Neutrophil (primary cell): ENCODE measurements around the gene PLXND1.

Source experiments
- H3K27ac ChIP-seq: fragments of 200-600 bp; sonication (generic); 2 replicates; pipeline ENCODE4 v1.5.1; 2016; ENCODE audit warnings: mild to moderate bottlenecking, moderate library complexity
- H3K27me3 ChIP-seq: fragments of 200-600 bp; sonication (generic); 2 replicates; pipeline ENCODE4 v1.6.0; 2016; ENCODE audit warnings: mild to moderate bottlenecking
- H3K36me3 ChIP-seq: fragments of 200-600 bp; sonication (generic); 2 replicates; pipeline ENCODE4 v1.5.1; 2017
- H3K4me1 ChIP-seq, 2 experiments: fragments of 200-600 bp in 1 of 2; sonication (generic) in 1 of 2; 1 replicate in 1 of 2; 2 replicates in 1 of 2; pipeline versions ENCODE4 v1.5.1 to v1.6.1; 2013 to 2016; ENCODE audit warnings: low read depth in 1 of 2, low read length in 1 of 2, mild to moderate bottlenecking in 1 of 2, moderate library complexity in 1 of 2; ENCODE audit not compliant: control insufficient read depth in 1 of 2, insufficient read depth in 1 of 2
- H3K4me3 ChIP-seq, 2 experiments: fragments of 200-600 bp in 1 of 2; sonication (generic) in 1 of 2; 1 replicate in 1 of 2; 2 replicates in 1 of 2; pipeline ENCODE4 v1.5.1; 2013 to 2016; ENCODE audit warnings: low read depth in 1 of 2, low read length in 1 of 2, mild to moderate bottlenecking in 1 of 2, moderate library complexity in 1 of 2
- H3K9me3 ChIP-seq: fragments of 200-600 bp; sonication (generic); 2 replicates; pipeline ENCODE4 v1.5.1; 2016
- TF ChIP-seq, protein P1 (sequence below): fragments of 200-600 bp; sonication (generic); IDR thresholded peaks from 2 replicates; pipeline ENCODE4 v1.5.1; 2016; ENCODE audit warnings: antibody characterized with exemption

Gene PLXND1

DNA sequence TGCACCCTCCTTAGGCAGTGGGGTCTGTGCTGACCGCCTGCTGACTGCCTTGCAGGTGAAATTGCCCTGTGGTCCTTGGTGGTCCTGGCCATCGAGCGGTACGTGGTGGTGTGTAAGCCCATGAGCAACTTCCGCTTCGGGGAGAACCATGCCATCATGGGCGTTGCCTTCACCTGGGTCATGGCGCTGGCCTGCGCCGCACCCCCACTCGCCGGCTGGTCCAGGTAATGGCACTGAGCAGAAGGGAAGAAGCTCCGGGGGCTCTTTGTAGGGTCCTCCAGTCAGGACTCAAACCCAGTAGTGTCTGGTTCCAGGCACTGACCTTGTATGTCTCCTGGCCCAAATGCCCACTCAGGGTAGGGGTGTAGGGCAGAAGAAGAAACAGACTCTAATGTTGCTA lies 75.7 kb downstream of the PLXND1 start:
- TF ChIP-seq, protein P1, sequence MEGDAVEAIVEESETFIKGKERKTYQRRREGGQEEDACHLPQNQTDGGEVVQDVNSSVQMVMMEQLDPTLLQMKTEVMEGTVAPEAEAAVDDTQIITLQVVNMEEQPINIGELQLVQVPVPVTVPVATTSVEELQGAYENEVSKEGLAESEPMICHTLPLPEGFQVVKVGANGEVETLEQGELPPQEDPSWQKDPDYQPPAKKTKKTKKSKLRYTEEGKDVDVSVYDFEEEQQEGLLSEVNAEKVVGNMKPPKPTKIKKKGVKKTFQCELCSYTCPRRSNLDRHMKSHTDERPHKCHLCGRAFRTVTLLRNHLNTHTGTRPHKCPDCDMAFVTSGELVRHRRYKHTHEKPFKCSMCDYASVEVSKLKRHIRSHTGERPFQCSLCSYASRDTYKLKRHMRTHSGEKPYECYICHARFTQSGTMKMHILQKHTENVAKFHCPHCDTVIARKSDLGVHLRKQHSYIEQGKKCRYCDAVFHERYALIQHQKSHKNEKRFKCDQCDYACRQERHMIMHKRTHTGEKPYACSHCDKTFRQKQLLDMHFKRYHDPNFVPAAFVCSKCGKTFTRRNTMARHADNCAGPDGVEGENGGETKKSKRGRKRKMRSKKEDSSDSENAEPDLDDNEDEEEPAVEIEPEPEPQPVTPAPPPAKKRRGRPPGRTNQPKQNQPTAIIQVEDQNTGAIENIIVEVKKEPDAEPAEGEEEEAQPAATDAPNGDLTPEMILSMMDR = no peak
- H3K9me3 ChIP-seq = no peaks in the 10 kb centered on the region
- peaks cover 13 to 15% of the 10 kb centered on the region in 2 experiments for H3K4me1 ChIP-seq
- no peaks in the 10 kb centered on the region for H3K27me3 ChIP-seq
- no peak overlapping the region for H3K4me3 ChIP-seq
- no peaks in the 10 kb centered on the region for H3K36me3 ChIP-seq
- no peak overlapping the region for H3K27ac ChIP-seq

DNA sequence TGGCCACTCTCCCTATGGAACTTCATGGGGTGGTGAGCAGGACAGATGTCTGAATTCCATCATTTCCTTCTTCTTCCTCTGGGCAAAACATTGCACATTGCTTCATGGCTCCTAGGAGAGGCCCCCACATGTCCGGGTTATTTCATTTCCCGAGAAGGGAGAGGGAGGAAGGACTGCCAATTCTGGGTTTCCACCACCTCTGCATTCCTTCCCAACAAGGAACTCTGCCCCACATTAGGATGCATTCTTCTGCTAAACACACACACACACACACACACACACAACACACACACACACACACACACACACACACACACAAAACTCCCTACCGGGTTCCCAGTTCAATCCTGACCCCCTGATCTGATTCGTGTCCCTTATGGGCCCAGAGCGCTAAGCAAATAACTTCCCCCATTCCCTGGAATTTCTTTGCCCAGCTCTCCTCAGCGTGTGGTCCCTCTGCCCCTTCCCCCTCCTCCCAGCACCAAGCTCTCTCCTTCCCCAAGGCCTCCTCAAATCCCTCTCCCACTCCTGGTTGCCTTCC lies 76.2 kb downstream of the PLXND1 start:
- no peaks in the 10 kb centered on the region for H3K36me3 ChIP-seq
- H3K27ac ChIP-seq = no peak overlapping the region
- no peaks in the 10 kb centered on the region for H3K27me3 ChIP-seq
- H3K9me3 ChIP-seq = no peaks in the 10 kb centered on the region
- H3K4me3 ChIP-seq = no peak overlapping the region
- H3K4me1 ChIP-seq = peaks cover 18 to 20% of the 10 kb centered on the region in 2 experiments
- TF ChIP-seq, protein P1 = no peak

DNA sequence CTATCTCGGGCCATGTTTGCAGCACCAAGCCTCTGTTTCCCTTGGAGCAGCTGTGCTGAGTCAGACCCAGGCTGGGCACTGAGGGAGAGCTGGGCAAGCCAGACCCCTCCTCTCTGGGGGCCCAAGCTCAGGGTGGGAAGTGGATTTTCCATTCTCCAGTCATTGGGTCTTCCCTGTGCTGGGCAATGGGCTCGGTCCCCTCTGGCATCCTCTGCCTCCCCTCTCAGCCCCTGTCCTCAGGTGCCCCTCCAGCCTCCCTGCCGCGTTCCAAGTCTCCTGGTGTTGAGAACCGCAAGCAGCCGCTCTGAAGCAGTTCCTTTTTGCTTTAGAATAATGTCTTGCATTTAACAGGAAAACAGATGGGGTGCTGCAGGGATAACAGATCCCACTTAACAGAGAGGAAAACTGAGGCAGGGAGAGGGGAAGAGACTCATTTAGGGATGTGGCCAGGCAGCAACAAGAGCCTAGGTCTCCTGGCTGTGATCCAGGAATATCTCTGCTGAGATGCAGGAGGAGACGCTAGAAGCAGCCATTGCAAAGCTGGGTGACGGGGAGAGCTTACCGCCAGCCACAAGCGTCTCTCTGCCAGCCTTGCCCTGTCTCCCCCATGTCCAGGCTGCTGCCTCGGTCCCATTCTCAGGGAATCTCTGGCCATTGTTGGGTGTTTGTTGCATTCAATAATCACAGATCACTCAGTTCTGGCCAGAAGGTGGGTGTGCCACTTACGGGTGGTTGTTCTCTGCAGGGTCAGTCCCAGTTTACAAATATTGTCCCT lies 76.9 kb downstream of the PLXND1 start:
- no peaks in the 10 kb centered on the region for H3K9me3 ChIP-seq
- TF ChIP-seq, protein P1 = no peak
- H3K27ac ChIP-seq = no peak overlapping the region
- peaks cover 21 to 25% of the 10 kb centered on the region in 2 experiments for H3K4me1 ChIP-seq
- H3K4me3 ChIP-seq = no peak overlapping the region
- no peaks in the 10 kb centered on the region for H3K27me3 ChIP-seq
- H3K36me3 ChIP-seq = no peaks in the 10 kb centered on the region

DNA sequence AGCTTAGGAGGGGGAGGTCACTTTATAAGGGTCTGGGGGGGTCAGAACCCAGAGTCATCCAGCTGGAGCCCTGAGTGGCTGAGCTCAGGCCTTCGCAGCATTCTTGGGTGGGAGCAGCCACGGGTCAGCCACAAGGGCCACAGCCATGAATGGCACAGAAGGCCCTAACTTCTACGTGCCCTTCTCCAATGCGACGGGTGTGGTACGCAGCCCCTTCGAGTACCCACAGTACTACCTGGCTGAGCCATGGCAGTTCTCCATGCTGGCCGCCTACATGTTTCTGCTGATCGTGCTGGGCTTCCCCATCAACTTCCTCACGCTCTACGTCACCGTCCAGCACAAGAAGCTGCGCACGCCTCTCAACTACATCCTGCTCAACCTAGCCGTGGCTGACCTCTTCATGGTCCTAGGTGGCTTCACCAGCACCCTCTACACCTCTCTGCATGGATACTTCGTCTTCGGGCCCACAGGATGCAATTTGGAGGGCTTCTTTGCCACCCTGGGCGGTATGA lies 77.8 kb downstream of the PLXND1 start, which contains the start of gene RHO:
RHO (plus strand) TSS at position 51 of the 512 bp plus-strand sequence; CDS start at position 146, 95 bp downstream.
- H3K4me3 ChIP-seq = no peak within 1 kb of the TSS
- H3K27ac ChIP-seq = no peak within 1 kb of the TSS
- TF ChIP-seq, protein P1 = no peak
- no peaks in the 10 kb centered on the region for H3K36me3 ChIP-seq
- H3K4me1 ChIP-seq = peaks cover 21 to 25% of the 10 kb centered on the region in 2 experiments
- no peaks in the 10 kb centered on the region for H3K27me3 ChIP-seq
- H3K9me3 ChIP-seq = no peaks in the 10 kb centered on the region

DNA sequence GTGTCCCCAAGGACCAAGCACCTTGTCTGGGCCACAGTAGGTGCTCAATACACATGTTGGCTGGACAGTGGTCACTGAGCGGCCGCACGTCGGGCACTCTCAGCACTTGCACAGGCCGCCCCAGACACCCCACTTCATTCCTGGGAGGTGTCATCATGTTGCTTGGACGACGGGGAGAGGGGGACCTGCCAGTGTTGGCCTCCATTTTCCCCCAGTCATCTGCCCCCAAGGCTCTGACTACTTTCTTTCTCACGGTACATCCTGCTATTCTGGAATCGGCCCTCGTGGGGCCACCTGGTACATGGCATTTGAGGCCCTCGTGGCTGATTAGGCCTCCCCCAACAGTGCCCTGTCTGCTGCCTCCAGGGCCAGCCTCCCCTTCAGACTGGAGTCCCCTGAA lies 79.2 kb downstream of the PLXND1 start:
- no peaks in the 10 kb centered on the region for H3K27me3 ChIP-seq
- H3K4me1 ChIP-seq = peaks cover 21 to 25% of the 10 kb centered on the region in 2 experiments
- H3K27ac ChIP-seq = peak overlapping the region; percentile 95
- no peak overlapping the region for H3K4me3 ChIP-seq
- no peaks in the 10 kb centered on the region for H3K9me3 ChIP-seq
- no peaks in the 10 kb centered on the region for H3K36me3 ChIP-seq
- TF ChIP-seq, protein P1 = no peak
